GM21786 (cell line): ENCODE measurements around the gene CBR3.

Source experiments
- ATAC-seq: cut with Tn5 transposase; IDR thresholded peaks from one replicate; pipeline ENCODE4 v1.9.1; 2021; ENCODE audit not compliant: unreplicated experiment

The CBR3 gene

DNA sequence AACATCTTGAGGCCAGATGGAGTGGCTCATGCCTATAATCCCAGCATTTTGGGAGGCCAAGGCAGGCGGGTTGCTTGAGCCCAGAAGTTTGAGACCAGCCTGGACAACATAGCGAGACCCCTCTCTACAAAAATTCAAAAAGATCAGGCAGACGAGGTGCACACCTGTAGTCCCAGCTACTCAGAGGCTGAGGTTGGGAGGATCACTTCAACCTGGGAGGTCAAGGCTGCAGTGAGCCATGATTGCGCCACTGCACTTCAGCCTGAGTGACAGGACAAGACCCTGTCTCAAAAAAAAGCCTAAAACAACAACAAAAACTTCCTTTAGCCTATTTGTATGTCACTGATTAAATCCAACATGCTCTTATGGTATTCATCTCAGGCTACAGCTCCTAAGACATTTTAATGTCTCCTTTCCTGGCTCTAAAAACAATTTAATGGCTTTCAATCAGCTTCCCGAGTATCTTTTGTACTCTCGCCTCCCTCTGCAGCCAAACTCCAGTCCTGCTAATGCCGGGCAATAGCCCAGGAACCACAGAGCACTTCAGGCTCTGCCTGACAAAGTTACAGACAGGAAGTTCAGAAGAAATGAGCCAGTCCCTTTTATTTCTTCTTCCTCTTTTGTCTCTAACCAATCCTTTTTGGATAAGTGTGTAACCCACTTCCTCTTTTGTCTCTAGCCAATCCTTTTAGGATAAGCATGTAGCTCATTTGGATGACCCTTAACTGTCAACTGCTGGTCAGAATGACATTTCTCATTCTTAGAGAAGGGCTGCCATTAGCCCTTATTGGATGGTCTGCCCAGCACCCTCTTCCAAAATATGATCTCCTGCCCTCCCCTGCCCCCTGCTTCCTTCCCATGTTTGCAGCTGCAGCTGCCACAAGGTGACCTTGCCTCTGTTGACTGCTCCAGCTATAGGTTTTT, 15.2 kb downstream of the CBR3 start:
- ATAC-seq, result peak; percentile 65

DNA sequence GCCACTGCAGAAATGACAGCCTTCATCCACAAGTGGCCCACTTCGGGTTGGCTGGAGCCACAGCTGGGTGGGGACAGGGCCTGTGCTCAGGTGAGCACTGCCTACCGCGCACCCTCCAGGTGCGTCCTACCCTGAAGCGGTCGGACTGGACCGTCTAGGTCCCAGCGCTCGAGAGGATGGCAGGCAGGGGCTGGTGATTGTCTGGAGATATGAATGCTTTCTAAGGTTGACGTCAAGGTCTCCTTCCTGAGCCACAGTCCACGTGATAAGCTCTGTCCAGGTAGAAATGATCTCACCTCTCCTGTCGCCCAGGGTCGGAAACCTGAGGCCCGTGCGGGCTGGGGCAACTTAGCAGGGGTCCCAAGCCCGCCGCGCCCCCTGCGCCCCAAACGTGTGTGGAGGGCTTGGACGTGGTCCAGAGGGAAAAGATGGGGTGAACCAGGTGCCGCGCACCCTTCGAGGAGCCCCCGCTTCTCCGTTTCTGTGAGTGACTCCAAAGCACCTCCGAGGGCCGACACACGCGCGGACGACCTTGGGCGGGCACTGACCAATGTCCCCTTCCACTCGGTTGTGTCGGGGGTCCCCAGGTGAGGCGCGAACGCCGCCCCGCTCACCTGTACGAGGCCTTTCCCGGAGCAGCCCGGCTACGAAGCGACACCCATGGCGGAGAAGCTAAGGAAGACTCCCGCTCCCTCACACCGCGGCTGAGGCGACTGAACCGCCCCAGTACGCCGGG, 20.9 kb downstream of the CBR3 start:
- no peak for ATAC-seq

DNA sequence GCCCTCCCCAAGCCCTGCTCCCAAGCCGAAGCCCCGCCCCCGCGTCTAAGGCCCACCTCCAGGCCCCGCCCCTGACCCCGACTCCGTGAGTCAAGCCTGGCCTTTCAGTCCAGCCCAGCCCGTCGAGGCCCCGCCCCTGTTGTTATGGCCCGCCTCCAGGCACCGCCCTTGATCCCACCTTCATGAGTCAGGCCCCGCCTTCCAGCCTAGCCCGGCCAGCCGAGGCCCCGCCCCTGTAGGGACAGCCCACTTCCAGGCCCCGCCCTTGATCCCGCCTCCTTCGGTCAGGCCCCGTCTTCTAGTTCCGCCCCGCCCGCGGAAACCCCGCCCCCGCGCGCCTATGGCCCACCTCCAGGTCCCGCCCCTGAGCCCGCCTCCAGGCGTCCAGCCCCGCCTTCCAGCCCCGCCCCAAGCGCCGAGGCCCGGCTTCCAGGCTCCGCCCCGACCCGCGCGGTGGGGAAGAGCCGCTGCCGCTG, 21.5 kb downstream of the CBR3 start:
- ATAC-seq, result peak; percentile 91

DNA sequence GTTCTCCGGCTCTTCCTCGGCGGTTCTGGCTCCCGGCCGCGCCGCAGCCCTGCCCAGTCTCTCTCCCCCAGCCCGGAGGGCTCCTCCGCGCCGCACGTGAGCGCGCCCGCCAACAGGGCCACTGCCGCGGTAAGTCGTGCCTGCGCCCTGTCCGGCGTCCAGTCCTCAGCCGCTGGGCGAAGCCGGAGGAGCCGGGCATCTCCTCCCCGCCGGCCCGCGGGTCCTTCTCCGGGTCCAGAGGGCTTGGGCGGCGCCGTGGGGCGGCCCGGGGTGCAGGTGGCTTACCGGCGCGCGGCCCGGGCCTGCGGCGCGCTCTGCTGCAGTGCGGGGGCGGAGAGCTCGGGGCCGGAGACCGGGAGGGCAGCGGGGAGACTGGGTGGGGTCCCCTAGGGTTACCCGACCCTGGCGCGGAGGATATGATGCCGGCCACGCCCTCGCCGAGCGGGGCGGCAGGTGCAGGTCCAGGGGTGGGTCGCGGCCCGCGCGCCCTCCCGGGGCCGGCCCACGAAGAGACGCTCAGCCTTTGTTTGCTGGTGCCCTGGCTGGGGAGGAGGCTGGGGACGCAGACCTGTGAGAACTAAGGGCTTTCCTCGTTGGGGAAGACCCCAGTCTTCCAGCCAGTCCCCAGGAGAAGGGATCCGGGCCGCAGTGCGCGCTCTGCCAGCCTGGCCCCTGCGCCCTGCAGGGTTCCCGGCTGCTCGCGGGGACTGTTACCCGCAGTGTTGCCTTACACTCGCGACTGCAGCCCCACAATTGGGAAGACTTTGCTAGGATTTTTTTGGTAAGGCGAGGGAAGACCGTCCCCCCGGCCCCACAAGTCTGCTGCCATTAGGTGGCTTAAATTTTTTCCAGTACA, 22.2 kb downstream of the CBR3 start, which contains the start of gene DOP1B:
TSS of gene DOP1B (plus strand) at position 10 of the 856 bp plus-strand sequence. CDS start 7,910 bp downstream, outside the sequence.
- peak; percentile 9 for ATAC-seq

DNA sequence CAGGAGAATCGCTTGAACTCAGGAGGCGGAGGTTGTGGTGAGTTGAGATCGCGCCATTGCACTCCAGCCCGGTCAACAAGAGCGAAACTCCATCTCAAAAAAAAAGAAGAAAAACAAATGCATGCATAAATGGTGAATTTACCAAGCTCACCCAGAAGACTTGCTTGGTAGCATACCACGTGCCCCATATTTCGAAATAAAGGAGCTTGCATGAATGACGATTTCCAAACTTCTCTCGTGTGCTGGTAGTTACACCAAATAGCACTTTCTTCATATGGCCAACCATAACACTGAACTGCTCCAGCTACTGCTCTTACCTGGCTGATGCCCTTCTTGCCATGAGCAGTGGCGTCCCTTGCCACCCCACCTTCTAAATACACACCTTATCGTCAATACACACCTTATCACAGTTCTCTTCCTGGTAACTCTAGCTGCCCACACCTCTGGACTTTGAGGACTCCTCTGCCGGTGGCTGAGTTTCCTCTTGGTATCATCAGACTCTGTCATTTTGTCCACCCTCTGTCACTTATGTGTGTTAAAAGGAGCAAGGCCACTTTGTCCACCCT, 24.6 kb downstream of the CBR3 start:
- no peak for ATAC-seq

DNA sequence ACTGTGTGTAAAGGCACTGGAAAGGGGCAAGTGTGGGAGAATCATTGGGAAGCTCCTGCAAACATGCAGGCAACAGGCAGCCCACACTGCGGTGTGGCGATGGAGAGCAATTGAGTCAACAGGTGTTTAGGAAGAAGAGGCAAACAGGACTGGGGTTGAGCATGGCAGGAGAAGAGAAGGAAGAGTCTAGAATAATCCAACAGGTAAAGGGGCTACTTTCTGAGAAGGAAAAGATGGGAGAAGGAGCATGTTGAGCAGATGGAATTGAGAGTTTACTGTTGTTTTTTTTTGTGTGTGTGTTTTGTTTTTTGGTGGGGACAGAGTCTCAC, 25.9 kb downstream of the CBR3 start:
- no peak for ATAC-seq

DNA sequence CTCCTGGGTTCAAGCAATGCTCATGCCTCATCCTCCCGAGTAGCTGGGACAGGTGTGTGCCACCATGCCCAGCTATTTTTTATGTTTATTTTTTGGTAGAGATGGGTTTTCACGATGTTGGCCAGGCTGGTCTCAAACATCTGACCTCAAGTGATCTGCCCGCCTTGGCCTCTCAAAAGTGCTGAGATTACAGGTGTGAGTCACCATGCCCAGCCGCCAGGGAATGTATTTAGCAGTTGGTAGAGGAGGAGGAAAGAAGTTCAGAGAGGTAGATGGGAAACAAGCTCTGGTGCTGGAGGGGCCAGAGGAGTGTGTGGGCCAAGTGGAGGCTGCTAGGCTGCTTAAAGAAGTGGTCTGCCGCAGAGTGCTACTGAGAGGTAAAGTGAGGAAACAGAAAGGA, 27.8 kb downstream of the CBR3 start:
- no peak for ATAC-seq

DNA sequence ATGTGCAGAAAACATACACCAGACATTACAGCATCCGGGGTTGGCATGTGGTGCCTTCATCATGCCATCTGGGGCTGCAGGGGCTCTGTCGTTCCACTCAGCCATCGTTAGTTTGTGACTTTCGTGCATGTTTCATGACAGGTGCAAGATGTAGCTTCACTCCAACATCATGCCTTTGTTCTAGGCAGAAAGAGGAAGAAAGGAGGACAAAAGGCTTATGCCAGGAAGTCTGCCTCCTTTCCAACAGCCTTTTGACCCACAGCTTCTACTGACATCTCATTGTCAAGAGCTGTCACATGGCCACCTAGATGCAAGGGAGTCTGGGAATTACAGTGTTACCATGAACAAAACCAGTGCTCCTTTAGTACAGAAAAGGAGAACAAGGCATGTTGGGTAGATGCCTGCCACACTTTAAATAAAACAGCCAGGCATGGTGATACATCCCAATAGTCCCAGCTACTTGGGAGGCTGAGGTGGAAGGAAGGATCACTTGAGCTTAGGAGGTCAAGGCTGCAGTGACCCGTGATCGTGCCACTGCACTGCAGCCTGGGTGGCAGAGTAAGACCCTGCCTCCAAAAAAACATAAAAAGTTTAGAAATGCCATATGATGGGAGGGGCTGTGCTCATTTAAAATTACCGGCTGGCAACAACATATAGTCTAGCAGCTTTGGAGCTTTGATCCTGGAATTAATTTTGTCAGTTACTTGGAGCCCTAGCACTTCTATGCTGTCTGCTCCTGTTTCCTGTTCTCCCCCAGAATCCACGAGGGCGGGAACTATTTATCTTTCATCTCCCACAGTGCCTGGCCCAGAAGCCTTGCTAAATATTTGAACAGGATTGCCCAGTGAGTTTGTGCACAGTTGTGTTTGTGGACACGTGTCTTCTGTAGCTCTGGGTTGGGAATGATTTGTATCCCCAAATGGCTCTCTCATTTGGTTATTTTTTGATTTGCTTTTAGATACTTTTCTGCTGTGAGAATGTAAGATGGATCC, 29.2 kb downstream of the CBR3 start:
- no peak for ATAC-seq

DNA sequence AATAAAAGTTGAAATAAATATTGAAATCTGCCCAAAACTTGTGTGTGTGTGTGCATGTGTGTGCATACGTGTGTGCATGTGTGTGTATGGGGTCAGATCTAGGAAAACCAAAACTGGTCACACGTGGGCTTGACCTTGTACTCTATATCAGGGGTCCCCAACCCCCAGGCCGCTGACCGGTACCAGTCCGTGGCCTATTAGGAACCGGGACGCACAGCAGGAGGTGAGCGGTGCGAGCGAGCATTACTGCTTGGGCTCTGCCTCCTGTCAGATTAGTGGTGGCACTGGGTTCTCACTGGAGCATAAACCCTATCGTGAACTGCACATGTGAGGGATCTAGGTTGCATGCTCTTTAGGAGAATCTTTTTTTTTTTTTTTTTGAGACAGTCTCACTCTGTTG, 30.5 kb downstream of the CBR3 start:
- no peak for ATAC-seq

DNA sequence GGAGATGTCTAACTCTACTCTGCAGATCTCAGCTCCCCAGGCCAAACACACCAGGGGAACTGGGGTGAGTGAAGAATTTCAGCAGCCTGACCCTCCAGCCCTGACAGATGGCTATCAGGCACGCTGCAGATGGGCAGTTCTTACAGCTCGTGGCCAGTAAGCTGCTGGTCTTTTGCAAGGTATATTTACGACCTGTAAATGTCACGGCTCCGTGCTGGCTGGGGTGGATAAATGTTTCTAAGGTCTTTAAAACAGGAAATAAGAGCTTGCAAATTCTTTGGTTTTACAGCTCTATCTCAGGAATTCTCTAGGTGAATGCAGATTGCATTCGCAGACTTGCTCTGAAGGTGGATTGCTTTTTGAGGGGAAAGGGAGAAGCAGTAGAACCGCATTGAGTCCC, 31.8 kb downstream of the CBR3 start:
- no peak for ATAC-seq

DNA sequence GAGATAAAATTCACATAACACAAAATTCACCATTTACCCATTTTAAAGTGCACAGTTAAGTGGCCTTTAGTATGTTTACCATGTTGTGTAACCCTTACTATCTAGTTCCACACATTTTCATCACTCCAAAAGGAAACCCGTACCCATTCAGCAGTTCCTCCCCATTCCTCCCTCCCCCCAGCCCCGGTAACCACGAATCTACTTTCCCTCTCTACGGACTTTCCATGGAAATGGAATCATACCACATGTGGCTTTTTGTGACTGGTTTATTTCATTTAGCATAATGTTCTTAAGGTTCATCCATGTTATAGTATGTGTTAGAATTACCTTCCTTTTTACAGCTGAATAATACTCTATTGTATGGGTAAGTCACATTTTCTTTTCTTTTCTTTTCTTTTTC, 32.7 kb downstream of the CBR3 start:
- ATAC-seq, result no peak

DNA sequence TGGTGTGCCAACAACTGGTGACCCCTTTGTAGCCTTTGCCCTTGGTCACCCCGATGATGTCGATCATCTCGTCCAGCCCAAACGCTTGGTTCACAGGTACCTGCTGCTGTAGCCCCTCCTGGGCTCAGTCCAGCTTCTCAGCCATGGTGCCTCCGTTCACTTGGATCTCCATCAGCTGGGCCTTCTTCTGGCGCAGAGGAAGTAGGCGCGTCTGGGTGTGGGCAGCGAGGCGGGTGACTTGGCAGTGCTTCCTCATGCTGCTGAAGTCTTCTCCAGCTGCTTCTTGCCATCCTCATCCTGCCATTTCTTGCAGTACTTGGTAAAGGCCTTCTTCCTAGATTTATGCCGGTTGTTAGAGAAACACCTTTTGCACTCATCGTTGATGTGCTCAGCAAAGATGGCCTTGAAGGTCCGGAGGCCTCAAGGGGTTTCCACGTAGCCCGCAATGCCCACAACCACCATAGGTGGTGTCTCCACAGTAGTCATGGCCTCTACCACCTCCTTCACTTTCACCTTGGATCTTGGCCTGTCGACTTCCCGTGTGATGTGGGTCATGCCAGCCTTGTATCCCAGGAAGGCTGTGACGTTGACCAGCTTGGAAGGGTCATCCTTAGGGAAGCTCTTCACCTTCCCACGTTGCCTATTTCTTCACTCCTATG, 34.7 kb downstream of the CBR3 start:
- ATAC-seq, result no peak

DNA sequence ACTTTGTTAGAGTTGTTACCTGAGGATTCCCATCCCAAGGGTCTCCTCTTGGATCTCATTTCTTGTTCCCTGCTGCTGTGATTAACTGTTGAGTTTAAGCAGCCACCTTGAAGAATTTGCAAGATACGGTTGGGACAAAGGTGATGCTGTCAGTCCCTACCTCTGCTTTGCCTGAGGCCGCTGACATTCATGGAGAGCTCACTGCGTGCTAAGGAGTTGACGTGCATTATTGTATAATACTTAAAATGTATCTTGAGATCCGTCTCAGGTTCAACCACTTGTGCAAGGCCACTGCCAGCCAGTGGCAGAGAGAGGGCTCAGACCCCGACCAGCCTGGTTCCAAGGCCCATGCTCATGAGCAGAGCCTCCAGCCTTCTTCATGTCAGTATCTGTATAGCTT, 35.9 kb downstream of the CBR3 start:
- ATAC-seq, result no peak

DNA sequence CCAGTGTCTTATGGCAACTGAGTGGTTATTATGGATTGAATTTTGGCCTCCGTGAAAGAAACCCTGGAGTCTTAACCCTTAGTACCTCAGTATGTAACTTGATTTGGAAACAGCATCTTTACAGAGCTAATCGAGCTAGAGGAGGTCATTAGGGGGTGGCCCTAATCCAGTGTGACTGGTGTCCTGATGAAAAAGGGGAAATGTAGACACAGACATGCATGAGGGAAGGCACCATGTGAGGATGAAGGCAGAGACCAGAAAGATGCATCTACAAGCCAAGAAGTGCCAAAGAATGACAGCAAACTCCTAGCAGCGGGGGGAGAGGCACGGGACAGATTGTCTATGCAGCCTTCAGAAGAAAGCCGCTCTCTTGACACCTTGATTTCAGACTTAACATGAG, 36.5 kb downstream of the CBR3 start:
- no peak for ATAC-seq

DNA sequence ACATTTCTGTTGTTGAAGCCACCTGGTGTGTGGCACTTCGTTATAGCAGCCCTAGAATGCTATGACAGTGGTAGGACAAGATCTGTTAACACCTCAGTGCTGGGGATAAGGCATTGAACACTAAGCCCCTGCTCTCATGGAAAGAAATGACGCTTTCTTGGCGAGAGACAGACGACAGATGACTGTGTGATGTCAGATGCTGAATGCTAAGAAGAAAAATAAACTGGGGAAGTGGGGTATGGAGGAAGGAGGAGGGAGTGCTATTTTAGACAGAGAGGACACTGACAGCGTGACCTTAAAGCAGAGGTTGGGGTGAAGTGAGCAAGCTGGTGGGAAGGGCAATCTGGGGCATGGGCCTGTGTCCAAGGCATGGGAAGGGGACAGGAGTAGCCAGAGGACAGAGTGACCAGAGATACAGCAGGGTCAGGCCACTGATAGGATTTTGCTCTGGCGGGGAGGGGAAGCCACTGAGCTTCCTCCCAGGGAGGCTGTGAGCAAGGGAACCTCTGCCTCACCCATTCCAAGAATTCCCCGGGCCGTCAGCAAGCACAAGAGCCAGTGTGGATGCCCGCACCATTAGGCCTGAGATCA, 37.0 kb downstream of the CBR3 start:
- ATAC-seq, result no peak

DNA sequence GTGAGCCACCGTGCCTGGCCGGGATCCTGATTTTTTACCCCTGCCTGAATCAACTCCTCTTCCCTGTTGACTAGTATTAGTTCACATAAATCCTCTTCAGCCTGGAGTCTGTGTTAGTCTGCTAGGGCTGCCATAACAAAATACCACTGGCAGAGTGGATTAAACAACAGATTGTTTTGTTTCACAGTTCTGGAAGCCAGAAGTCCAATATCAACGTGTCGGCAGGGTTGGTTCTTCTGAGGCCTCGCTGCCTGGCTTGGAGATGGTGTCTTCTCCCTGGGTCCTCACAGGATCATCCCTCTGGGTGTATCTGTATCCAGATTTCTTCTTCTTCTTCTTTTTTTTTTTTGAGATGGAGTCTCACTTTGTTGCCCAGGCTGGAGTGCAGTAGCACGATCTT, 39.9 kb downstream of the CBR3 start:
- no peak for ATAC-seq

DNA sequence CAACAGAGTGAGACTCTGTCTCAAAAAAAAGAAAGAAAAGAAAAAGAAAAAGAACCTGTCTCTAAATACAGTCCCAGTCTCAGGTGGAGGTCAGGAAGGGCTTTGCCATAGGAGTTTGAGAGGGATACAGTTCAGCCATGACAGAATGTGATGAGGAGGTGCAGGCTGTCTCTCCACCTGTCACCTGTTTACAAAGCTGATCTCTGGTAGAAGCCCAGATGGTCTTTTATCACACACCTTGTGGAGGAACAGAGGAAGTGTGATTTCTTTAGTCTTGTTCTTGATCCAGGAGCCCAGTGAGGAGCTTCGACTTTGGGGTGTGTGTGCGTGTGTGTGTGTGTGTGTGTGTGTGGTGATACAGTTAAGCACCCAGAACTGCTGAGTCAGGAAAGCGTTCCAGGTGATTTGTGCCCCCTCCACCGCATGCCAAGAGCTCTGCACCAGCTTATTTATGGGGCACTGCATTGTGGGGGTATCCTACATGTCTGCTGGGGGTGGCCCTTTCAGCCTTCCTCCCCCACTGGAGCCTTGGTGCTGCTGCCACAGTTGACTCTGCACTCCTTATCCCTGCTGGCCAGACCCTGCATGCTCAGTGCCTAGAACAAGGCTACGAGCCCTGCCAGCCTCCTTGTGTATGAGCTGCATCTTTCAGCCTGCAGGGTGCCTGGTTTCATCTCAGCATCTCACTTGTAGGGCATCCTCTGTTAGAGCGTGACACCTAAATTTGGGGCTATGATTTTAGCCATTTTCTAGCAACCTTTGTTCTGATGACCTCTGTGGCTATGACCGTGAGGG, 41.1 kb downstream of the CBR3 start:
- no peak for ATAC-seq

DNA sequence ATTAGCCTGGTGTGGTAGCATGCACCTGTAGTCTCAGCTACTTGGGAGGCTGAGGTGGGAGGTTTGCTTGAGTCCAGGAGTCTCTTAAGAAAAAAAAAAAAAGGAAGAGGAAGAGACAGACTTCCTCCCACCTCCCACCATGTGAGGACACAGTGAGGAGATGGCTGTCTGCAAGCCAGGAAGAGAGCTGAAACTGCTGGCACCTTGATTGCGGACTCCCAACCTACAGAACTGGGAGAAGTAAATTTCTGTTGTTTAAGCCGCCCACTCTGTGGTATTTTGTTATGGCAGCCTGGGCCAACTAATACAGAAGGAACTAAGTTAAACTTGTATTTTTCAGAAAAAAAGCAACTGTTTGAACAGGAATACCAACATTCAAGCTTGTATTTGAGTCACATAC, 43.5 kb downstream of the CBR3 start:
- no peak for ATAC-seq
